AG04450 (cell line): Measurements from ENCODE around the gene TCERG1L. TPM values are rescaled to one million over a fixed set of nuclear protein-coding genes. Genes with fewer than 3 reads are reported as not detected.
"Not testable (repeated sequence)": the region's sequence is repeated elsewhere in the genome, so short reads cannot be mapped to it uniquely, and the experiment has no call there.

Experiments used
- CTCF ChIA-PET: fragments of 300-600, 350-600 bp; formaldehyde crosslinking; extraction: SDS; loops from one replicate; lab custom pipeline; 2022; ENCODE audit warnings: antibody characterized with exemption, inconsistent platforms; lab: Charles Lee
- POLR2A ChIA-PET: fragments of 350-600 bp; formaldehyde crosslinking; extraction: SDS; loops from one replicate; lab custom pipeline; 2021; ENCODE audit warnings: antibody characterized with exemption, inconsistent platforms; lab: Yijun Ruan, JAX
- DNase-seq: peaks from one replicate; pipeline ENCODE4 v3.0.0-alpha.2; 2011; ENCODE audit warnings: low read depth, low spot score
- H3K27ac ChIP-seq: one replicate; pipeline ENCODE4 v1.5.1; 2012; ENCODE audit warnings: low read depth, low read length, control low read depth
- H3K27me3 ChIP-seq: one replicate; pipeline ENCODE4 v1.6.0; 2012; ENCODE audit warnings: low read length; ENCODE audit not compliant: control insufficient read depth, insufficient read depth
- H3K4me3 ChIP-seq: 2 replicates; pipeline ENCODE4 v1.5.1; 2011; ENCODE audit warnings: mild to moderate bottlenecking, low read depth, low read length, control low read depth
- H3K9me3 ChIP-seq: 2 replicates; pipeline ENCODE4 v1.5.1; 2012; ENCODE audit warnings: low read length; ENCODE audit not compliant: control insufficient read depth, insufficient read depth
- CTCF ChIP-seq: IDR thresholded peaks from 2 replicates; pipeline ENCODE4 v1.5.1; 2011; ENCODE audit warnings: low read depth, low read length, control low read depth, inconsistent platforms
- polyA plus RNA-seq: library from polyadenylated mRNA; depleted of rRNA; stranded (reverse); fragments of >200 nt; gene quantifications from 2 replicates; pipeline ENCODE4 v1.2.3, GENCODE V29; 2011

The TCERG1L gene
- polyA plus RNA-seq, 1 experiment = not detected

DNA sequence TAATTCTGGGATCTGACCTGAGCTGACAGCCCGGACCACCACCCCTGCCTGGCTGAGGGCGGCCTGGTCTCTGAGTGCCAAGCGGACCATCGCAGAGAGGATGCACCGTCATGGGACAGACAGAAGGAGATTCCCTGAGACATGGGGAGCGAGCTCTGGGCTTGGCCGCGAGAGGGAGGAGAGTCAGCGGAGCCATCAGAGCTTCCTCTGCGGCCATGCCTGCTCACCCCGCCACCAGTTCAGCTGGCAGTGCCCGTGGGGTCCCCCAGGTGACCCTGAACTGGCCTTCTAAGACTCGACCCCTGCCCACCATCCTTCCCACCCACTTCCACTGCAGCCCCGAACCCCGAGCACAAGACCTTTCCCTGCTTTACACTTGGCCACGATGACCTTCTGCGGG is 152.8 kb downstream of the TCERG1L start:
- Histone ChIP-seq H3K27ac (no peak overlapping the region), H3K9me3 (peaks cover 80% of the 10 kb centered on the region), H3K4me3 (no peak overlapping the region), H3K27me3 (no peaks in the 10 kb centered on the region)
- ChIA-PET POLR2A (no interaction called here), CTCF (no interaction called here)
- TF ChIP-seq CTCF = no peak
- no peak for DNase-seq

DNA sequence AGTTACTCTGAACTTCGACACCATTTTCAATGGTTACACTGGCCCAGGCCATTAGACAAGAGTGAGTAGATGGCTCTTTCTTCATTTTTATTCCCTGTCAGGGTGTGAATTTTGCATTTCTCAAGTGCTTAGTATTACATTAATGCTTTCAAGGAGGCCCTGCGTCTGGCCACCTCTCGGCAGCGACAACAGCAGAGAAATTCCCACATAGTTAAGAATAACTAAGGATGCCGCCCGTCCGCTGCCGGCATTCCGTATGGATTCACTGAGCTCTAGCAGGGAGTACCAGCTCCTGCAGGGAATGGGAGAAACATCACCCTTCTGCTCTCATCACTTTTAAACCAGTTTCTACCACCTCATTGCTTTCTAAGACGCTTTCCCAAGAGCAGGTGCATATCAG is 153.6 kb downstream of the TCERG1L start:
- CTCF ChIA-PET = no interaction called here
- no peak for TF ChIP-seq CTCF
- Histone ChIP-seq H3K4me3 (no peak overlapping the region), H3K27me3 (no peaks in the 10 kb centered on the region), H3K27ac (no peak overlapping the region), H3K9me3 (peaks cover 80% of the 10 kb centered on the region)
- DNase-seq = no peak
- POLR2A ChIA-PET = no interaction called here

GRCh38 chr10:131155876-131156230 is 155.7 kb downstream of the TCERG1L start:
- DNase-seq = no peak
- CTCF ChIA-PET = no interaction called here
- H3K27ac ChIP-seq = no peak overlapping the region
- no peak for TF ChIP-seq CTCF
- H3K9me3 ChIP-seq = peaks cover 65% of the 10 kb centered on the region
- no peak overlapping the region for H3K4me3 ChIP-seq
- H3K27me3 ChIP-seq = no peaks in the 10 kb centered on the region
- POLR2A ChIA-PET = no interaction called here

DNA sequence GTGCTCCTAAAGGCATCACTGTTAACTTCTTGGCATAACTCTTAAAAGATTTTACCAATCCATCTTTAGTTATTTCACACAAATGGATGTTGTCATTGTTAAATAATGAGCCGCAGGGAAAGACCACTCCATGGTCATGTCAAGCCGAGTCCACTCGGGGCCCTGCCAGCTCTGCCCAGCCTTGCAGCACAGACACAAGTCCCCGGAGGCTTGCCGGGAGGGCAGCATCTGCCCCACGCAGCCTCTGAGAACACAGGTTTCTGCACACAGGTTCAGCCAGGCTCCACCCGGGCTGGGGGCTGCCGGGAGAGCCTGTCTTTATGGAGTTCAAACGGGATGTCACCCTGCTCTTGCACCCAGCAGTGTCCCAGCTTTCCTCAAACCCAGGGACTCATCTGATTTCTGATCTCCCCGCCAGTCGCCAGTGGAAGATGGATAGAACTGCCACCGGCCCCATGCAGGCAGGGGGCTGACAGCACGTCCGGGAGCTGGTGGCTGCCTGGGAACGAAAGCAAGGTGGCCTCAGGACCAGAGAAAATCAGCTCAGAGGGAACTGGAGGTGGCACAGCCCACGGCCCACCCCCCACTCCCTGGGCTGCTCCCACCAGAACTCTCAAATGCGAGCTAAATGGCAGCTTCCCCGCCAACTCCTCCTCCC is 156.2 kb downstream of the TCERG1L start:
- TF ChIP-seq CTCF = no peak
- Histone ChIP-seq H3K4me3 (no peak overlapping the region), H3K27ac (no peak overlapping the region), H3K9me3 (peaks cover 62% of the 10 kb centered on the region), H3K27me3 (no peaks in the 10 kb centered on the region)
- no peak for DNase-seq
- CTCF ChIA-PET = no interaction called here
- POLR2A ChIA-PET = no interaction called here

GRCh38 chr10:131154306-131155025 is 157.1 kb downstream of the TCERG1L start:
- Histone ChIP-seq H3K9me3 (peaks cover 62% of the 10 kb centered on the region), H3K27ac (no peak overlapping the region), H3K4me3 (no peak overlapping the region), H3K27me3 (no peaks in the 10 kb centered on the region)
- TF ChIP-seq CTCF = no peak
- POLR2A ChIA-PET = no interaction called here
- DNase-seq = no peak
- CTCF ChIA-PET = no interaction called here

GRCh38 chr10:131152456-131152855 is 159.1 kb downstream of the TCERG1L start:
- H3K4me3 ChIP-seq, DNase-seq, H3K27ac ChIP-seq, H3K27me3 ChIP-seq, POLR2A ChIA-PET, CTCF ChIA-PET: not testable (repeated sequence)
- peaks cover 69% of the 10 kb centered on the region for H3K9me3 ChIP-seq
